GM12878 (cell line): ENCODE measurements around the gene SLIT2. TPM values are rescaled to one million over a fixed set of nuclear protein-coding genes. Genes with fewer than 3 reads are reported as not detected.

Experiments used
- ATAC-seq: fragments of 200-7000 bp; cut with Tn5 transposase; 3 replicates; pipeline ENCODE4 v1.9.1; 2020; ENCODE audit warnings: mild to moderate bottlenecking, moderate library complexity
- BruUV-seq: library from RNA; stranded (reverse); fragments of 400-500 nt; replicated peaks from 2 replicates; lab custom pipeline; 2021; lab: Mats Ljungman, UMichigan
- CTCF ChIA-PET: fragments of 300-600 bp; sonication (Branson Sonifier 250); formaldehyde crosslinking; extraction: SDS; loops from one replicate; lab custom pipeline; 2021; ENCODE audit warnings: inconsistent platforms; lab: Yijun Ruan, JAX
- POLR2A ChIA-PET: fragments of 350-600 bp; formaldehyde crosslinking; extraction: SDS; loops from one replicate; lab custom pipeline; 2021; ENCODE audit warnings: inconsistent platforms; lab: Charles Lee
- RAD21 ChIA-PET: fragments of 300-600 bp; sonication (Branson Sonifier 250); formaldehyde crosslinking; loops from one replicate; lab custom pipeline; 2023; ENCODE audit warnings: antibody characterized with exemption; ENCODE audit not compliant: unreplicated experiment; lab: Charles Lee
- SMC1A ChIA-PET: fragments of 300-600 bp; sonication (Branson Sonifier 250); formaldehyde crosslinking; loops from one replicate; lab custom pipeline; 2023; ENCODE audit not compliant: unreplicated experiment, uncharacterized antibody; lab: Charles Lee
- DNase-seq: peaks from one replicate; pipeline ENCODE4 v3.0.0-alpha.2; 2011; ENCODE audit warnings: low read depth, low spot score
- FAIRE-seq: peaks from 3 replicates; lab custom pipeline; 2011; peaks lifted over from hg19 to GRCh38; lab: Jason Lieb, UNC
- H2AFZ ChIP-seq: 2 replicates; pipeline ENCODE4 v1.6.0; 2011; ENCODE audit warnings: low read depth, low read length, control low read depth; ENCODE audit not compliant: control insufficient read depth
- H3K27ac ChIP-seq: 2 replicates; pipeline ENCODE4 v1.5.1; 2011; ENCODE audit warnings: control low read depth; ENCODE audit not compliant: control insufficient read depth, insufficient read depth
- H3K27me3 ChIP-seq, 2 experiments: replicated peaks in 1 of 2; 2 replicates each; pipeline versions ENCODE4 v1.6.0 to v1.6.1; 2011; ENCODE audit warnings: low read length in 1 of 2; ENCODE audit not compliant: control insufficient read depth in 2 of 2, insufficient read depth in 2 of 2
- H3K36me3 ChIP-seq, 2 experiments: 2 replicates each; pipeline ENCODE4 v1.5.1; 2011; ENCODE audit warnings: low read length in 1 of 2; ENCODE audit not compliant: control insufficient read depth in 2 of 2, insufficient read depth in 2 of 2
- H3K4me1 ChIP-seq: 2 replicates; pipeline ENCODE4 v1.6.1; 2011; ENCODE audit warnings: mild to moderate bottlenecking, low read length, moderate library complexity, mixed read lengths; ENCODE audit not compliant: control insufficient read depth, insufficient read depth
- H3K4me2 ChIP-seq: 2 replicates; pipeline ENCODE4 v1.6.0; 2011; ENCODE audit warnings: control low read depth; ENCODE audit not compliant: control insufficient read depth, insufficient read depth
- H3K4me3 ChIP-seq: fragments of 200-600 bp; sonication (generic); 2 replicates; pipeline ENCODE4 v1.5.1; 2016
- H3K79me2 ChIP-seq: 2 replicates; pipeline ENCODE4 v1.6.0; 2011; ENCODE audit warnings: low read length; ENCODE audit not compliant: control insufficient read depth, insufficient read depth
- H3K9ac ChIP-seq: 2 replicates; pipeline ENCODE4 v1.8.0; 2011; ENCODE audit warnings: low read length, control low read depth, mixed read lengths; ENCODE audit not compliant: control insufficient read depth, insufficient read depth
- H3K9me3 ChIP-seq: replicated peaks from 3 replicates; pipeline ENCODE4 v1.5.1; 2011; ENCODE audit warnings: mild to moderate bottlenecking, low read length; ENCODE audit not compliant: control insufficient read depth, insufficient read depth
- H4K20me1 ChIP-seq: 2 replicates; pipeline ENCODE4 v1.6.0; 2011; ENCODE audit not compliant: control insufficient read depth, insufficient read depth
- EGR1 ChIP-seq, 2 experiments: IDR thresholded peaks; 1 replicate in 1 of 2; 2 replicates in 1 of 2; pipeline ENCODE4 v1.6.1; 2011 to 2012; ENCODE audit warnings: low read depth in 2 of 2, low read length in 2 of 2, borderline replicate concordance in 1 of 2, mild to moderate bottlenecking in 1 of 2, moderate library complexity in 1 of 2
- FOXM1 ChIP-seq: IDR thresholded peaks from 2 replicates; pipeline ENCODE4 v1.6.1; 2012; ENCODE audit warnings: low read depth, mild to moderate bottlenecking, inconsistent platforms, low read length, moderate library complexity
- IKZF1 ChIP-seq: fragments of 450-650 bp; conservative IDR thresholded peaks from 2 replicates; pipeline ENCODE4 v1.6.1; 2017; ENCODE audit warnings: antibody characterized with exemption, mild to moderate bottlenecking
- JUND ChIP-seq: IDR thresholded peaks from 2 replicates; pipeline ENCODE4 v1.6.1; 2012; ENCODE audit warnings: low read depth, mild to moderate bottlenecking, low read length, improper control_type of control experiment, moderate library complexity
- KLF5 ChIP-seq: fragments of 450-650 bp; IDR thresholded peaks from 2 replicates; pipeline ENCODE4 v1.6.1; 2014; ENCODE audit warnings: mild to moderate bottlenecking; ENCODE audit not compliant: partially characterized antibody
- NFIC ChIP-seq: IDR thresholded peaks from 2 replicates; pipeline ENCODE4 v1.6.1; 2012; ENCODE audit warnings: low read depth, mild to moderate bottlenecking, inconsistent platforms, low read length, moderate library complexity
- NR2C1 ChIP-seq: fragments of 450-650 bp; IDR thresholded peaks from 2 replicates; pipeline ENCODE4 v1.6.1; 2017; ENCODE audit warnings: antibody characterized with exemption, mild to moderate bottlenecking, moderate library complexity
- PML ChIP-seq: IDR thresholded peaks from 2 replicates; pipeline ENCODE4 v1.6.1; 2012; ENCODE audit warnings: low read length, inconsistent platforms
- RAD51 ChIP-seq: fragments of 450-650 bp; IDR thresholded peaks from 2 replicates; pipeline ENCODE4 v1.6.1; 2016; ENCODE audit warnings: moderate library complexity, mild to moderate bottlenecking, inconsistent platforms
- RUNX3 ChIP-seq: IDR thresholded peaks from 2 replicates; pipeline ENCODE4 v1.6.1; 2012; ENCODE audit warnings: low read length, inconsistent platforms
- SREBF2 ChIP-seq: IDR thresholded peaks from 2 replicates; pipeline ENCODE4 v1.6.1; 2012; ENCODE audit warnings: mild to moderate bottlenecking, low read length
- STAT1 ChIP-seq: fragments of 450-650 bp; conservative IDR thresholded peaks from 2 replicates; pipeline ENCODE4 v1.6.1; 2014; ENCODE audit warnings: antibody characterized with exemption, mild to moderate bottlenecking
- ZNF24 ChIP-seq: fragments of 450-650 bp; IDR thresholded peaks from 2 replicates; pipeline ENCODE4 v1.6.1; 2017; ENCODE audit warnings: antibody characterized with exemption, mild to moderate bottlenecking
- WGBS: methylation state at CpG from one replicate; pipeline ENCODE4 v1.1.6; 2016; ENCODE audit warnings: low lambda C conversion rate; ENCODE audit not compliant: insufficient replicate concordance, insufficient coverage; ENCODE audit errors: missing lambda C conversion rate; 5-methylcytosine and 5-hydroxymethylcytosine counted together
- in situ Hi-C: fragments of 300-500 bp; cut with MboI; formaldehyde crosslinking; loops from 9 replicates; pipeline ENCODE4 v1.14.3; 2018; ENCODE audit warnings: mixed read lengths
- intact Hi-C: fragments of 100-400 bp; cut with micrococcal nuclease; formaldehyde crosslinking; loops from one replicate; pipeline ENCODE4 v1.14.2; 2022; ENCODE audit not compliant: unreplicated experiment
- polyA plus RNA-seq, 11 experiments: library from polyadenylated mRNA; depleted of rRNA in 4 of 11; unstranded in 6 of 11; stranded (reverse) in 5 of 11; fragments of >200 nt; fragmentation: Nextera tagmentation in 4 of 11; fragmentation: Illumina TruSeq in 1 of 11; extraction: Ambion mirVana in 4 of 11; extraction: Trizol in 1 of 11; gene quantifications; 1 replicate in 1 of 11; 2 replicates in 10 of 11; pipeline versions ENCODE4 v1.2.1 to v1.2.3, GENCODE V29; 2011 to 2016; ENCODE audit warnings: inconsistent platforms in 2 of 11, missing spikeins in 2 of 11, low read depth in 1 of 11
- total RNA-seq, 4 experiments: library from RNA; depleted of rRNA in 3 of 4; stranded (reverse); fragments of >200 nt in 3 of 4; fragmentation: Illumina TruSeq in 1 of 4; extraction: Trizol in 1 of 4; gene quantifications; 2 replicates each; pipeline versions ENCODE4 v1.2.1 to v1.2.3, GENCODE V29; 2013 to 2021
- TF ChIP-seq, protein P1 (sequence below): fragments of 450-650 bp; IDR thresholded peaks from 2 replicates; pipeline ENCODE4 v1.6.1; 2017; ENCODE audit warnings: borderline replicate concordance
- TF ChIP-seq, protein P2 (sequence below): fragments of 450-650 bp; IDR thresholded peaks from 2 replicates; pipeline ENCODE4 v1.6.1; 2017; ENCODE audit warnings: antibody characterized with exemption, mild to moderate bottlenecking, moderate library complexity
- TF ChIP-seq, protein P3 (sequence below): fragments of 450-650 bp; formaldehyde crosslinking; IDR thresholded peaks from 2 replicates; pipeline ENCODE4 v1.4.0; 2020; ENCODE audit warnings: mild to moderate bottlenecking, moderate library complexity
- TF ChIP-seq, protein P4 (sequence below): IDR thresholded peaks from 2 replicates; pipeline ENCODE4 v1.6.1; 2011; ENCODE audit warnings: low read depth, mild to moderate bottlenecking, low read length, moderate library complexity, borderline replicate concordance; ENCODE audit errors: extremely low read depth

Gene SLIT2
- total and polyA plus RNA-seq, 10 of the 15 experiments (the other 5 are each of a cell fraction or from before 2014, with no cell fraction given): 0.01 to 0.05 TPM; not detected in 8

DNA sequence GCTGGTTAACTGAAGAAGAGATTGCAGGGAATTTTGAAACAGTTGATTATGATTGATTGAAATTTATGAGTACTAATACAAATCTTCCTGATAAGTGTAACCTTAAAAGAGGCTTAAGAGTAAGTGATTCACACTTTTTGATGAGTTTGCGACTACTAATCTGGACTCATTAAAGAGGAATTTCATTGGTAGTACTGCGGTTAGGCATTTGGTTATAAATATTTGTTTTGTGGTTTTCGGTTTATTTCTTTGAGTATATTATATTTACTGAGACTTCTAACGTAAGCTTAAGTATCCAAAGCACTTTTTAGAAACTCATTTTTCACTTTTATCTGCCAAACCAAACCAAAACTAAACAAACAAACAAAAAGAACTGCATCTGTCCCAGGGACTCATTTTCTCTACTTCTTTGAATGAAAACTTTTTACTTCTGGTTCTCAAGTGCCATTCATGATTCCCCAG lies 20.7 kb downstream of the SLIT2 start:
- FAIRE-seq: no peak
- no peaks in the 10 kb centered on the region for H3K27me3 ChIP-seq
- H3K4me2 ChIP-seq: no peak overlapping the region
- H3K4me3 ChIP-seq: no peak overlapping the region
- no peak for ATAC-seq
- no peak for TF ChIP-seq SREBF2
- TF ChIP-seq, protein P1, sequence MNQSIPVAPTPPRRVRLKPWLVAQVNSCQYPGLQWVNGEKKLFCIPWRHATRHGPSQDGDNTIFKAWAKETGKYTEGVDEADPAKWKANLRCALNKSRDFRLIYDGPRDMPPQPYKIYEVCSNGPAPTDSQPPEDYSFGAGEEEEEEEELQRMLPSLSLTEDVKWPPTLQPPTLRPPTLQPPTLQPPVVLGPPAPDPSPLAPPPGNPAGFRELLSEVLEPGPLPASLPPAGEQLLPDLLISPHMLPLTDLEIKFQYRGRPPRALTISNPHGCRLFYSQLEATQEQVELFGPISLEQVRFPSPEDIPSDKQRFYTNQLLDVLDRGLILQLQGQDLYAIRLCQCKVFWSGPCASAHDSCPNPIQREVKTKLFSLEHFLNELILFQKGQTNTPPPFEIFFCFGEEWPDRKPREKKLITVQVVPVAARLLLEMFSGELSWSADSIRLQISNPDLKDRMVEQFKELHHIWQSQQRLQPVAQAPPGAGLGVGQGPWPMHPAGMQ: no peak
- TF ChIP-seq, protein P2, sequence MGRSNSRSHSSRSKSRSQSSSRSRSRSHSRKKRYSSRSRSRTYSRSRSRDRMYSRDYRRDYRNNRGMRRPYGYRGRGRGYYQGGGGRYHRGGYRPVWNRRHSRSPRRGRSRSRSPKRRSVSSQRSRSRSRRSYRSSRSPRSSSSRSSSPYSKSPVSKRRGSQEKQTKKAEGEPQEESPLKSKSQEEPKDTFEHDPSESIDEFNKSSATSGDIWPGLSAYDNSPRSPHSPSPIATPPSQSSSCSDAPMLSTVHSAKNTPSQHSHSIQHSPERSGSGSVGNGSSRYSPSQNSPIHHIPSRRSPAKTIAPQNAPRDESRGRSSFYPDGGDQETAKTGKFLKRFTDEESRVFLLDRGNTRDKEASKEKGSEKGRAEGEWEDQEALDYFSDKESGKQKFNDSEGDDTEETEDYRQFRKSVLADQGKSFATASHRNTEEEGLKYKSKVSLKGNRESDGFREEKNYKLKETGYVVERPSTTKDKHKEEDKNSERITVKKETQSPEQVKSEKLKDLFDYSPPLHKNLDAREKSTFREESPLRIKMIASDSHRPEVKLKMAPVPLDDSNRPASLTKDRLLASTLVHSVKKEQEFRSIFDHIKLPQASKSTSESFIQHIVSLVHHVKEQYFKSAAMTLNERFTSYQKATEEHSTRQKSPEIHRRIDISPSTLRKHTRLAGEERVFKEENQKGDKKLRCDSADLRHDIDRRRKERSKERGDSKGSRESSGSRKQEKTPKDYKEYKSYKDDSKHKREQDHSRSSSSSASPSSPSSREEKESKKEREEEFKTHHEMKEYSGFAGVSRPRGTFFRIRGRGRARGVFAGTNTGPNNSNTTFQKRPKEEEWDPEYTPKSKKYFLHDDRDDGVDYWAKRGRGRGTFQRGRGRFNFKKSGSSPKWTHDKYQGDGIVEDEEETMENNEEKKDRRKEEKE: no peak
- TF ChIP-seq NFIC: no peak
- TF ChIP-seq RAD51: no peak
- no peak for TF ChIP-seq KLF5
- no peak for TF ChIP-seq FOXM1
- TF ChIP-seq PML: no peak
- TF ChIP-seq JUND: no peak
- TF ChIP-seq, protein P3, sequence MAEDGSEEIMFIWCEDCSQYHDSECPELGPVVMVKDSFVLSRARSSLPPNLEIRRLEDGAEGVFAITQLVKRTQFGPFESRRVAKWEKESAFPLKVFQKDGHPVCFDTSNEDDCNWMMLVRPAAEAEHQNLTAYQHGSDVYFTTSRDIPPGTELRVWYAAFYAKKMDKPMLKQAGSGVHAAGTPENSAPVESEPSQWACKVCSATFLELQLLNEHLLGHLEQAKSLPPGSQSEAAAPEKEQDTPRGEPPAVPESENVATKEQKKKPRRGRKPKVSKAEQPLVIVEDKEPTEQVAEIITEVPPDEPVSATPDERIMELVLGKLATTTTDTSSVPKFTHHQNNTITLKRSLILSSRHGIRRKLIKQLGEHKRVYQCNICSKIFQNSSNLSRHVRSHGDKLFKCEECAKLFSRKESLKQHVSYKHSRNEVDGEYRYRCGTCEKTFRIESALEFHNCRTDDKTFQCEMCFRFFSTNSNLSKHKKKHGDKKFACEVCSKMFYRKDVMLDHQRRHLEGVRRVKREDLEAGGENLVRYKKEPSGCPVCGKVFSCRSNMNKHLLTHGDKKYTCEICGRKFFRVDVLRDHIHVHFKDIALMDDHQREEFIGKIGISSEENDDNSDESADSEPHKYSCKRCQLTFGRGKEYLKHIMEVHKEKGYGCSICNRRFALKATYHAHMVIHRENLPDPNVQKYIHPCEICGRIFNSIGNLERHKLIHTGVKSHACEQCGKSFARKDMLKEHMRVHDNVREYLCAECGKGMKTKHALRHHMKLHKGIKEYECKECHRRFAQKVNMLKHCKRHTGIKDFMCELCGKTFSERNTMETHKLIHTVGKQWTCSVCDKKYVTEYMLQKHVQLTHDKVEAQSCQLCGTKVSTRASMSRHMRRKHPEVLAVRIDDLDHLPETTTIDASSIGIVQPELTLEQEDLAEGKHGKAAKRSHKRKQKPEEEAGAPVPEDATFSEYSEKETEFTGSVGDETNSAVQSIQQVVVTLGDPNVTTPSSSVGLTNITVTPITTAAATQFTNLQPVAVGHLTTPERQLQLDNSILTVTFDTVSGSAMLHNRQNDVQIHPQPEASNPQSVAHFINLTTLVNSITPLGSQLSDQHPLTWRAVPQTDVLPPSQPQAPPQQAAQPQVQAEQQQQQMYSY (CRISPR knock-in tag): no peak
- TF ChIP-seq EGR1 (IDR thresholded peaks at IDR 0.05; ENCODE audit: borderline replicate concordance in 1 of 2, low read depth in 2 of 2, low read length in 2 of 2): no peak
- TF ChIP-seq NR2C1: no peak
- no peak for TF ChIP-seq STAT1
- TF ChIP-seq IKZF1: no peak
- TF ChIP-seq RUNX3: no peak
- TF ChIP-seq, protein P4, sequence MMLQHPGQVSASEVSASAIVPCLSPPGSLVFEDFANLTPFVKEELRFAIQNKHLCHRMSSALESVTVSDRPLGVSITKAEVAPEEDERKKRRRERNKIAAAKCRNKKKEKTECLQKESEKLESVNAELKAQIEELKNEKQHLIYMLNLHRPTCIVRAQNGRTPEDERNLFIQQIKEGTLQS: no peak
- TF ChIP-seq ZNF24: no peak
- in situ Hi-C loops: no loop called here
- no TSS peak for BruUV-seq
- POLR2A ChIA-PET: interaction anchor here (0.7 kb wide), 1 partner anchor 364 kb away, joined by 3 read pairs; no protein-coding TSS in a partner anchor
- H3K9ac ChIP-seq: no peak overlapping the region
- H3K27ac ChIP-seq: no peak overlapping the region
- H4K20me1 ChIP-seq: no peaks in the 10 kb centered on the region
- H3K4me1 ChIP-seq: no peaks in the 10 kb centered on the region
- intact Hi-C loops: no loop called here
- no peak overlapping the region for H2AFZ ChIP-seq
- H3K9me3 ChIP-seq: no peaks in the 10 kb centered on the region
- RAD21 ChIA-PET: no interaction called here
- H3K79me2 ChIP-seq: no peaks in the 10 kb centered on the region
- H3K36me3 ChIP-seq: no peaks in the 10 kb centered on the region
- SMC1A ChIA-PET: no interaction called here
- CTCF ChIA-PET: interaction anchor here (0.7 kb wide), 1 partner anchor 1240 kb away, joined by 3 read pairs; no protein-coding TSS in a partner anchor
- no peak for DNase-seq
- WGBS: 29% methylated on average over 4 of the region's 4 CpGs
